NCI-H2029 (cell line): ENCODE results near the gene PHGDH.
"Not testable (repeated sequence)": the region's sequence is repeated elsewhere in the genome, so short reads cannot be mapped to it uniquely, and the experiment has no call there.

Experiments
- DNase-seq: peaks from one replicate; lab custom pipeline; 2025; lab: John Stamatoyannopoulos, UW

The PHGDH gene

DNA sequence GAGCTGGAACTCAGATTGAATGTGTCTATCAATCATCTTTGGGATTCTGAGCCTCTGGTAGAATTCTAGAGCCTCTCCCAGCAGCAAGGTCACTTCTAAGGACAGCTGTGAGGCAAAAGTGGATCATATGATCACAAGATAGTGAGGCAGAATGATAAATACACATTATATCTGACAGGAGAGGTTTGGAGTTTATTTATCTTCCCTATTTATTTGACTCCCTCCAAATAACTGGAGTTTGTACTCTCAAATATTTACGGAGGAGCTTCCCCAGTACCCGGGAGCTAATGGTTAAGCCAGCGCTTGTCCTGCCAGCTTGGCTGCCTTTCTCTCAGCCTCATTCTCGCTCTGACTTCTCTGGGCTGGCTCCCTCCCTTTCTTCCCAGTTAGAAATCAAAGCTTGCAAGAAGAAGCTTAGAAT, 54.6 kb downstream of the PHGDH start:
- no peak for DNase-seq

DNA sequence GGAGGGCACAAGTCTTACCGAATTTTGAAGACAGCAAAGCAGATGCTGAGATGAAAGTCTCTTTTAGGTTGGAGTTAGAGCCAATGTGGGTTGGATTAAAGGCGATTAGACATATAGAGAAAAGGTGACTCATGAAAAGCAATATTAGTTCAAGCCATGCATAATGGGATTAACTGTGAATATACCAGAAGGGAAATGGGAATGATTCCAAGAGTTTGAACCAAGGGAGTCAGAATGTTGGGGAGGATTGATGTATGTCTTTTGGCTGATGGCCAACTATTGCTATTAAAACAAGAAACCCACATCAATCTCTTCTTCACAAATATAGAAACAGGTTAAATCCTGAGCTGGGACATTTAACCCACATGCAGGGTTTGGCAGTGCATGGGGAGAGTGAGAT, 55.8 kb downstream of the PHGDH start:
- DNase-seq = no peak

DNA sequence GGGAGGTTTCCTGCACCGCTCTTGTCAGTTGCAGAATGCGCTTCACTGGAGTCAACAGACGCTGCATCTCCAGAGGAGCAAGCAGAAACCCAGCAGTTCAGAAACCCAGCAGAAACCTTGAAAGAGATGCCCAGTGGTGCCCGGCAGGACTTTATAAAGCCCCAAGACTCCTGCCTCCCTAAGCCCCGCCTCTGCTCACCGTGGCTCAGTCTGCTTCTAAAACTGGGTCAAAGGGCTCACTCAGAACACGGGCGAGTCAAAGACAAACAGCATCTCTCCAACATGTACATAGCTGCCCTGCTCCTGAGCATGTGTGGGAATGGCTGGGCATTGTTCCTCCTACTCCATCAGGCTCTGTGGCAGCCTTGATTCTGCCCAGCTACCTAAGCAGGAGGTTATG, 57.0 kb downstream of the PHGDH start, which contains the start of gene HMGCS2:
Gene HMGCS2 (minus strand): TSS at position 128 of the 400 bp plus-strand sequence. CDS start 61 bp downstream, at position 67.
- no peak for DNase-seq

DNA sequence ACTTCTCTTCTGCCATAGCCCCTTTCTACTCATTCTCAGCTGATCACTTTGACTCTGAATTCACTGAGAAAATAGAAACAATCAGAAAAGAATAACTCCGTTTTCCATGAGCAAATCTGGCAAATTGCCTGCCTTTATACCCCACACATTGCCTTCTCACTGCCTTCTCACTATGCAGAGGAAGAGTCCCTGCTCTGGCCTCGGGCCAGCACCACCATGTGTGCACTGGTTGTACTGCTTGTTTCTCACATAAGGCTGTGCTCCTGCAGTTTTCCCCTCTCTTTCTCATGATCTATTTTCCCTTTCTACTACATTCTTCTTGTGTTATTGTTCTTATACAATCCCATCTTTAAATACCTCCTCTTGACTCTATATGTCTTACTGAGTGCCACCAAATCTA, 59.3 kb downstream of the PHGDH start:
- DNase-seq = peak; percentile 13

DNA sequence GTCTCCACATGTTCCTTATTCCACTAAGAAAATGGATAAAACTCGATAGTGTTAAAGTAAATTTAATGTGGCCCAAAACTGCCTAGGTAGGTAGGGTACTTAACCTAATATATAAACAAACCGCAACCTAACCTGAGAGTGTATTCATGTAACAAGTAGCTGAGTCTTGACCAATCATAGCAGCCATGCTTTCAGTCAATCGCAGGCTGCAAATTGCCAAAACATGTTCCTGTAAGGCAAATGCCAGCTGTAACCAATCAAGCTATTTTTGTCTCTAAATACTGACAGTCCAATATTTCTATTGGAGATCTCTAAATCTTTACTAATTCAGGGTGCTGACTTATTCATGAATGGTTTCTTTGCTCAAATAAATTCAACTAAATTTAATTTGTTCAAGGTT, 60.0 kb downstream of the PHGDH start:
- DNase-seq = peak; percentile 15

DNA sequence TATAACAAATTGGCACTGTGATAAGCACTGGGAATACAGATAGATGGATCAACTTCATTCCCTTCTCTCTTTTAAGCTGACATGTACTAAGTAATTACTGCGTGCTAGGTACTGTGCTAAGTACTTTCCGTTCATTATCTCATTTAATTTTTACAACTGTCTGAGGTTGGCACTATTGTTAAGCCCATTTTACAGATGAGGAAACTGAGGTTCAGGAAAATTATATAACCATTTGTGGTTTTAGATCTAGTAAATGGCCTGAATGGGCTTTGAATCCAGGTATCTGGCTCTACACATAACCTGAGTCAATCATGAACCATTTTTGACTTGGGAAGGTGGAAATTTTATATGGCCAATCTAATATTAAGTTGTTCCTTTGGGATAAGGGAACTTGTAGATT, 60.6 kb downstream of the PHGDH start:
- DNase-seq = no peak

DNA sequence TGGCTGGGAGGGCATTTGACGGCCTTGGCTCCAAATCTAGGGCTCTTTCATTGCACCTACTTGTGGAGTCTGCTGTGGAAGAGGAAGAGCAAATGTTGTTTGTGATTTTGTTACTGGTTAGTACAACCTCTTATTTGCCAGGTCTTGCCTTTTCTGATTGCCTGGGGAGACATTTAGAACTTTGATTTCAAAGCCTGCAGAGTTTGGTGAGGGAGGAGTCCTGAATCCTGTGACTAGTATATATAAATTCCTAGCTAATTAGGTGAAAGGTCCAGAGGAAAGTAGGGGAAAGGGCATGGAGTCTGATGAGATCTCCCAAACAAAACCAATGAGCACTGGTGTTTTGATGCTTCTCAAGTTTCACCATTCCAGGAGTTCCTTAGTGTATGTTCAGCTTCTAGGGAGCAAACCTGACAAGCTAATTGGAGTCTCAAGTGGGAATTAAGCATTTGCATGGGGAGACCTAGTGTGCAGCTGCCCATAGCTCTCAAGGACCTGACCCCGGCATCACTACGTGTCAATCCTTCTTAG, 62.0 kb downstream of the PHGDH start:
- peak; percentile 55 for DNase-seq

DNA sequence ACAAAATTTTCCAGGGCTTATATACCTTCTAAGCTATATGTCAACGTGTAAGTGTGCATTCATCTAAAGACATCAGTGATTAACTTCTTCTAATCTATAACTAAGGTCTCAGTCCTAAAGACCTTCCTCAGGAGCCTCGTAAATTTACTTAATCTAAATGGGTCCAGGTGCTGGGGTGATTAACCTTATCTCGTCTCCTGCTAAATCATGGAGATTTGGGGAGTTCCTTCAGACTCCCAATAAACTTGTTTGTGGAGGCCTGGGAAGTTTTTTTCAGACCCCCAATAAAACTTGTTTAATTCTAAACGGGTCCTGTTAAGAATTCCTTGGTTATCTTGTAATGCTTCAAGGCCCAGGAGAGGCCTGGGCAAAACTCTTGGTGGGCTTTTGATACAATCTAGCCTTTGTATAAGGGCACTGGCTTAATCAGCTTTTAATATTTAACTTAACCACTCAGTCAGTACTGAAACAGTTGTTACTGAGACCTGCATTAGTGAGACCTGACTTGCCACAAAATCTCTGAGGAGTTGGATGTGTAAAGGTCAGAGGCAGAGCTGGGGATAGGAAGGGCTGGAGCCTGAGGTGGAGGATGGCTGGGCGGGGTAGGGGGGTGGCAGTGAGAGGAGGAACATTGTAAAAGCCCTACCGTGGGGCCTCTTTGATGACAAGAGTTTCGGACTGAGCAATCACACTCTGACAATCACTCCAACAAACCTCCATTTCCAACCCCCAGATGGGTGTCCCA, 63.2 kb downstream of the PHGDH start:
- no peak for DNase-seq

DNA sequence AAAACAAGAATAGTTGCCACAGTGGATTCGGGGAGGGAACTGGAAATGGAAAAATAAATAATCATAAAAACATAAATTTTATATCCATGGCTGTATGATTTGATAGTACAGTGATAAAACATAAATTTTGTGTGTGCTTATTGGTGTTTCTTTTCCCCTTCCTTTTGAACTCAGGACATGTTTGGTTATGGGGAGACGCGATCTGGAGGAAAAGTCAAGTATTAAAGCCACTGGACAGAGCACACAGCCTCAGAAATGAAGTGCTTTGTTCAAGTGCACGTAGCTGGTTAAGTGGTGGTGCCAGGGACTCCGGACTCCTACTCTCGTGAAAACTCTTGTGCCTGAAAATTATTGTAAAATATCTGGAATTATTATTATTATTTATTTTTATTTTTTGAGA, 66.6 kb downstream of the PHGDH start:
- no peak for DNase-seq

DNA sequence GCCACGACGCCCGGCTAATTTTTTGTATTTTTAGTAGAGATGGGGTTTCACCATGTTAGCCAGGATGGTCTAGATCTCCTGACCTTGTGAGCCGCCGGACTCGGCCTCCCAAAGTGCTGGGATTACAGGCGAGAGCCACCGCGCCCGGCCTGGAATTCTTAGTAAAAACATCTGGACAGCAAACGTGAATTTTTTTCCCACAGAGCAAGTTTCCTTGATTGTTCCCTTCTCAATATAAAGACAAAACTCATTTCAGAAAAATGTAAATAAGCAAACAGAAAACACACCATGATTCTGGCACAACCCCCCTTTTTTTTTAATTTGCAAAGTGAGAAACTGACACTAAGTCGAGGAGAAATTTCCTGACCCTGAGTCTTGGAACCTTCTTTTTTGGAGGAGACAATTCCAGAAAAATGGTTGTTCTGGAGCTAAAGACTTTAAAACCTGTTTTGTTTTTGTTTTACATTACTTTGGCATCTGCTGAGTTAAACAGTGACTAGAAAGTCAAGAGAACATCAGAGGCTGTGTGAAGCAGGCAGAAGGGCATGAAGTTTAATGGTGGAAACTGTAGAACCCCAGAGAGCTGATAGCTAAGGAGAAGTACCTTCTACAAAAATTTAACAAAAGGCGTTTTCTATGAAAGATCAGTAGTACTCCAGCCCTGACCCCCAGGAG, 67.3 kb downstream of the PHGDH start:
- no peak for DNase-seq

DNA sequence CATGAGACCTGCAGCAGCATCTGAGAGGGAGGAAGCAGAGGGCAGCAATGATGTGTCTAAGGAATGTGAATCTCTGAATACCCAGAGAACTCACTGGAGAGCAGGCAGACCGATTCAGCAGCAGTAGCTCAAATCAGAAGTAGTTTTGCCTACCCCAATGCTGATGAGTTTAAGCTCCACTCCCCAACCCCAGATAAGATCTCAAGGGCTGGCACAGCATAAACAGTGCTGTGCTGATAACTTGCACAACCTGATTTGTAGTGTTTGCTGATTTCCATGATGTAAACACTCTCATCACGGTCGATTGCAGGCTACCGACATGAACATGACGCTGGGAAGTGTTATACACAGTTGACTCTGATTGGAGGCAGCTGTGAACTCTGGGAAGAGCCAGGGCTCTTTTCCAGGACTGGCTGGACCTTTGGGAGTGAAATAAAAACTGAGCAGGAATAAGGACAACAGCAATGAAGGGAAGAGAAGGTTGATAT, 68.2 kb downstream of the PHGDH start:
- peak; percentile 90 for DNase-seq

DNA sequence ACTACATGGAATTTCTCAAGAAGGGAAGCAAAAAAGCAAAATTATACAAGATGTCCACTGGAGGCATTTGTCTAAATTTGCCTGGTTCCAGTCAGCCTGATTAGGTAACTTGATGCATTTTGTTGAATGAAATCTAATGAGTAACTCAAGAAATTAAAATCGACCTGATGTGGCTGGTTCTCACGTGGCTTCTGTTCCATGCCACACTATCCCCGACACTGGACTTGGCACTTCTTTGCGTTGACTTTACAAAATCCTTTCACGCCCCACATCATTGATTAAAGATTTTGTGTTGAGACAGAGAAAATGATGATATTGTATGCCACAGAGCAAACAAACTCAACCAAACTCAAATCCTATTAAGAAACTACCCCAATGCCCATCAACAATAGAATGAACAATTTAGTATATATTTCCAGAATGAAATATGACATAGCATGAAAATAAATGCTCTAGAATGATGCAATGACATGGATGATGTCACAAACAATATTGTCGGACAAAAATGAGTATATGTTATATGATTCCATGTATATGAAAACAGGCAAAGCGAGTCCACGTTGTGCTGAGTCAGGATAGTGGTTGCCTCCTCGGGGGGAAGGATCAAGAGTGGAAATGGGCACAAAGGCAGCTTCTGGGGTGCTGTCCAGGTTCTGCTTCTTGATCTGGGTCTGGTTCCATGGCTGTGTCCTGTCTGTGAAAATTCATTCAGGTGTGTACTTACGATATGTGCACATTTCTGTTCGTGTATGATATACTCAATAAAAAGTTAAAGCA, 69.9 kb downstream of the PHGDH start:
- no peak for DNase-seq

DNA sequence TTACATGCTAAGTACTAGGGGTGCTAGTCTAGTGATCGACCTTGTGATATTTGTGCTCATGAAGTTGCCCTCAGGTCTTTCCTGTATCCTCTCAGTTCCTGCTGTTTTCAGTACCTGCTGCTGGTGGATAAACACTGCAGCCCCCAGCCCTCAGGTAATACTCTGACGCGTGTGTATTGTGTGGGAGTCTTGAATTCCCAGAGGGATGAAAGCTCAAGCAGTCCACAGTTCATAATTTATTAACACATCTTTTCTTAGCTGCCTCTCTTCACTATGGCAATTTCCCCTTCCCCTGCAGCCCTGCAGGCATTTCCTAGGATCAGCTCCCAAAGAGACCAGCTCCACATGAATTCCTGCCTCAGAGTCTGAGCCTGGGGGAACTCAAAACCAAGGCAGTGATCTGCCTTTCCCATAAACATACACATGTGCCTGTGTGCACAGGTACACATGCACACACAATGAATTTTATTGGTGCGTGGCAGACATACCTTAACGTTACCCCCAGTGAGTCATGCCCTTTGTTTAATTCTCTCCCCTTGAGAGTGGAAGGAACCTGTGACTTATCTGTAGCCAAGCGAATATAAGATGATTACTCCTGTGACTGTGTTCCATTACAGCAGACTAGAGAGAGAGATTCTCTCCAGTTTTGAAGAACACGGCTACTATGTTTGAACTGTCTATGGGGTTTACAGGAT, 71.0 kb downstream of the PHGDH start:
- no peak for DNase-seq

DNA sequence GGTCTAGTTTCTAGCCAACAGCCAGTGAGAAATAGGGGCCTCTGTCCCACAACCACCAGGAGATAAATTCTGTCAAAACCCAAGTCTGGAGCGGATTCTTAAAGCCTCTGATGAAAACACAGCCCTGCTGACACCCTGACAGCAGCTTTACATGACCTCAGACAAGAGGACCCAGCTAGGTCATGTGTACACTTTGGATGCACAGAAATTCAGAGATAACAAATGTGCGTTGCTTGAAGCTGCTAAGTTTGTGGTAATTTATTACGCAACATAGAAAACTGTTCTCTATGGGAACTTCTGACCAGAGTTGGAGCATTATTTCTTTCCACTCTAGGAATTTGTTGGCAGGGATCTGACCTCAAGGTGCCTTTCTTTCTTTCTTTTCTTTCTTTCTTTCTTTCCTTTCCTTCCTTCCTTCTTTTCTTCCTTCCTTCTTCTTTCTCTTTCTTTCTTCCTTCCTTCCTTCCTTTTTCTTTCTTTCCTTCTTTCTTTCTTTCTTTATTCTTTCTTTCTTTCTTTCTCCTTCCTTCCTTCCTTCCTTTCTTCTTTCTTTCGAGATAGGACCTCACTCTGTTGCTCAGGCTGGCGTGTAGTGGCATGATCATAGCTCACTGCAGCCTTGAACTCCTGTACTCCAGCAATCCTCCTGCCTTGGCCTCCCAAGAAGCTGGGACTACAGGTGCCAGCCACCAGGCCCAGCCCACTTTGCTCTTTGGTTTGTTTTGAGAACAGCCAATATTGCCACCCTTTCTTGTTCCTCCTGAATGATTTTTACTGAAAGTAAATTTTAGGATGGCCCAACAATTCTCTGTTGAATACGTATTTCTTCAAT, 71.8 kb downstream of the PHGDH start:
- no peak for DNase-seq

DNA sequence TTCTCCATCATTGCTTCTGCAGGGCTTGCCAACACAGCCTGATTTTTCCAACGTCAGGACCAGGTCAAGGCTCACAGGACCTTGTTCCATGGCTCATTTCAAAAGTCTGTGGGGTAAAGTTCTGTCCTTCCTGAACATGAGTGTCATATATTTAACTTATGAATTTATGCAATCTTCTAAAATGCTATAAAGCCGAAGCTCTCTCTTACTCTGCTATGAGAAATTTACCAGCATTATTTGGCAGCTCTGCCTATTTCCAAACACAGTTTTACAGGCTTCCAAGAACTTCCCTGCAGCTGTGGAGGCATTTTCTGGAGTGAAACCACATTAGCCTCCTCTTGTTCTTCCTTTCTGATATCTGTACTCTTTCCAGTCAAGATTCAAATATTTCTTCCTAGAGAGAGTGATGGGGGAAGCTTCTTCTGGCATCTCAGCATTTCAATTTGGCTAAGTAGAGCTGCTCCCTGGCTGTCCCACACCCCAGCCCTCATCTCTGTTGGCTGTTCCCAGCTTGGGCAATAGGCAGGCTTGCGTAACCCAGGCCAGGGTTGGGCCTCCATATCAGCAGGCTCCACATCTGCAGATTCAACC, 72.6 kb downstream of the PHGDH start:
- no peak for DNase-seq

DNA sequence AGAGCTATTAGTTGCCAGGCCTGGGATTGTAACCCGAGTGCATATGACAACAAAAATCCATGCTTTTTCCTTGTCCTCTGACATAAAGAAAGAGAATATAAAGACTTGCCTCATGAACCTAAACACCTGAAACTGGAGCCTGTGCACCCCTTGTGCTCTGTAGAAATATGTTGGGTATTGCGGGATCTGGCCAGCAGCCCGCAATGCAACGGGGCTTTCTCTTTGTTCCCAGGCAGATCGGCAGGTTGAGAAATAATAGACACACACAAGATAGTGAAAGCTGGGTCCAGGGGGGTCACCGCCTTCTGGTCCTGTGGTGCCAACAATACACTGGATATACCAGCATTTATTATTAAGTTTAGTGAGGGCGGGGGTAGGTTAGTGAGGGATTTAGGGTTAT, 74.3 kb downstream of the PHGDH start:
- DNase-seq = not testable (repeated sequence)

DNA sequence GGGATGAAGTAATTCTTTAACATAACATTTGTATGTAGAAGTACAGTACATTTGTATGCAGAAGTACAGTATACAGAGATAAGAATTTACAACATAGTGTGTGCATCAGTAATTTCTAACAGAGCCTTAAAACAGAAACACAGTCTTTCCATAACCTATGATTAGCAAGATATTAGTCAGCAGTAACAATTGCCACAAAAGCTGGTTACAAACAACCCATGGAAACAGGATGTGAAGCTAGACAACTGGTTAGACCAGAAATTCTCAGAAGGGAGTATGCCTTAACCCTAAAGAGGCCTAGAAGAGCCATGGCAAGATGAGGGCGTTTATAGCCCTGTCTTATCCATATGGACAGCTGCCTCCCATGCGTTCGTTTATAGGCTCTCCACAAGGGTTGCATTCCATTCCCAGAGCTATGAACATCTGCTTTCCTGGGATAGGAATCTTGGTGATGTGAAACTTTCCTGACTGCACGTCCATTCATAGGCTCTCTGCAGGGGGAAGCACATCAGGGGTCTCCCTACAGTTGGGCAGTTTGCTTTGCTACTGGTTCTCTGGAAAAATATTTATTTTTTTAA, 74.8 kb downstream of the PHGDH start:
- not testable (repeated sequence) for DNase-seq

DNA sequence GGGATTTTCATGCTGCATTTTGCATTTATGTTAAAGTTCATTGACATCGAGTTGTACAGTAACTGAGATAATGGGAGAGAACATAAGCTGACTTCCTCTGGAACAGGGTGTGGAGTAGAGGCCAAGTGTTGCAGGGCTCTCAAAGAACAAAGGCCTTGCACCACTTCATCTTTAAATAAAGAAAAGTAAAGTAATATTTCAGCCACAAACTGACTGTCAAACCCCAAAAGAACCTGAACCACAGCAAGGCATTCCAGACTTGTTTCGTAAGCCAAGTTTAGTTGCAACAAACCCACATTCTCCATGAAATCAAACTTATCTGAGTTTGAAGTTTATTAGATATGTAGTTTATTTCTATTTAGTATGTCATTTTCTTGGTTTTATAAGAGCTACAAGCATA, 76.0 kb downstream of the PHGDH start:
- DNase-seq = no peak

DNA sequence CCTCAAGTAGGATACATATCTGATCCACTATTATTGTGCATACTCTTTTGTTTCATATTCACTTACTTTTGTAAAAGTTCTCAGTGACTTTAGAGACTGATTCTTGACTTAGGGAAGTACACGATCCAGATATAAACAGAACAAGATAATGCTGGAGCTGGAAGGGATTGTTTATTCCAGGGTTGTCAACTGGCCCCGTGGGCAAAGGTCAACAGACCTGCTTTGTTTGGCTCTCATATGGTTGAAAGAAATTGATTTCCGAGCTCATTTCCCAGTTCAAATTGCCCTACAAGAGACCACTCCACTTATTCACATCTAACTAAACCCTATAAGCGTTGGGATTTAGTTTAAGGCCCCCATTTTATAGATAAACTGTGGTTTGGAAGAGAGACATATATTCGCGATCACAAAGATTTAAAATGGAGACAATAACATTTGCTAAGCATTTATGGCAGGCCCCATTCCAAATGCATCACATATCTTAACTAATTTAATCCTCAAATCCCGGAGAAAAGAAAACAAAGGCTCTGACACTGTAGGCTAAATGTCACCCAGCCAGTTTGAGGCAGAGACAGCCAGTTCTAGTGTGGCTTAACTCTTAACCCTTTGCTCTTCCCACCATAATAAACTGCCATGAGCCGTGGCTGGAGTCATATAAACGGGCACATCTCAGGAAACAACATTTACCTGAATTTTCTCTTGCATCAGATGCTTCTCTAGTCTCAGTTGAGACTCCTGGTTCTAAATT, 78.9 kb downstream of the PHGDH start:
- no peak for DNase-seq
